NCI-H2227 (cell line): ENCODE measurements around the gene DHX30.

Source experiments
- DNase-seq: peaks from one replicate; lab custom pipeline; 2025; ENCODE audit not compliant: unreplicated experiment; lab: John Stamatoyannopoulos, UW

Gene DHX30

GRCh38 chr3:47851888-47852603 lies 49.1 kb downstream of the DHX30 start:
- DNase-seq = no peak

GRCh38 chr3:47852604-47853602 lies 50.0 kb downstream of the DHX30 start:
- no peak for DNase-seq

- no peak for DNase-seq
These were observed 51.3 kb downstream of the DHX30 start for GRCh38 chr3:47854267-47854666.

- no peak for DNase-seq
These were observed 52.0 kb downstream of the DHX30 start for GRCh38 chr3:47854720-47855455.

GRCh38 chr3:47855461-47856383 lies 52.8 kb downstream of the DHX30 start:
- no peak for DNase-seq

GRCh38 chr3:47856669-47857068 lies 53.7 kb downstream of the DHX30 start:
- DNase-seq = no peak

- DNase-seq = no peak
These were observed 54.2 kb downstream of the DHX30 start for GRCh38 chr3:47857151-47857550.

GRCh38 chr3:47859956-47860605 lies 57.1 kb downstream of the DHX30 start:
- DNase-seq = no peak

GRCh38 chr3:47863391-47864128 lies 60.6 kb downstream of the DHX30 start:
- DNase-seq = no peak

GRCh38 chr3:47865192-47865591 lies 62.3 kb downstream of the DHX30 start:
- DNase-seq = no peak

- DNase-seq = no peak
These were observed 64.6 kb downstream of the DHX30 start for GRCh38 chr3:47867451-47868044.

- no peak for DNase-seq
These were observed 65.4 kb downstream of the DHX30 start for GRCh38 chr3:47868306-47868705.

GRCh38 chr3:47870156-47870555 lies 67.2 kb downstream of the DHX30 start:
- no peak for DNase-seq

- no peak for DNase-seq
These were observed 67.8 kb downstream of the DHX30 start for GRCh38 chr3:47870702-47871260.

GRCh38 chr3:47871389-47871788 lies 68.5 kb downstream of the DHX30 start:
- DNase-seq = no peak

- no peak for DNase-seq
These were observed 70.0 kb downstream of the DHX30 start for GRCh38 chr3:47872916-47873315.

- no peak for DNase-seq
These were observed 71.5 kb downstream of the DHX30 start for GRCh38 chr3:47874438-47874837.

GRCh38 chr3:47874913-47875312 lies 72.0 kb downstream of the DHX30 start:
- DNase-seq = no peak
